GM23248 (cell line): ENCODE measurements around the gene PPP1R9B. TPM values are rescaled to one million over a fixed set of nuclear protein-coding genes. Genes with fewer than 3 reads are reported as not detected.

Experiments
- DNase-seq: peaks from one replicate; pipeline ENCODE4 v3.0.0-alpha.2; 2015
- H2AFZ ChIP-seq: fragments of 200-600 bp; sonication (generic); 2 replicates; pipeline ENCODE4 v1.6.1; 2016; ENCODE audit warnings: antibody characterized with exemption
- H3F3A ChIP-seq: fragments of 200-600 bp; sonication (generic); 2 replicates; pipeline ENCODE4 v1.6.1; 2016; ENCODE audit warnings: mild to moderate bottlenecking, antibody characterized with exemption, mixed run types; ENCODE audit not compliant: insufficient read depth
- H3K27ac ChIP-seq: fragments of 200-600 bp; sonication (generic); 2 replicates; pipeline ENCODE4 v1.5.1; 2016; ENCODE audit warnings: mild to moderate bottlenecking
- H3K27me3 ChIP-seq: fragments of 200-600 bp; sonication (generic); replicated peaks from 2 replicates; pipeline ENCODE4 v1.6.1; 2016; ENCODE audit warnings: mild to moderate bottlenecking; ENCODE audit not compliant: insufficient read depth
- H3K36me3 ChIP-seq: fragments of 200-600 bp; sonication (generic); 2 replicates; pipeline ENCODE4 v1.6.1; 2016; ENCODE audit warnings: low read depth, mild to moderate bottlenecking
- H3K4me1 ChIP-seq: fragments of 200-600 bp; sonication (generic); 2 replicates; pipeline ENCODE4 v1.6.1; 2016; ENCODE audit warnings: mild to moderate bottlenecking; ENCODE audit not compliant: insufficient read depth
- H3K4me2 ChIP-seq: fragments of 200-600 bp; sonication (generic); one replicate; pipeline ENCODE4 v1.6.1; 2016; ENCODE audit warnings: mild to moderate bottlenecking; ENCODE audit not compliant: unreplicated experiment
- H3K4me3 ChIP-seq: fragments of 200-600 bp; sonication (generic); 2 replicates; pipeline ENCODE4 v1.5.1; 2016; ENCODE audit warnings: mild to moderate bottlenecking
- H3K79me2 ChIP-seq: fragments of 200-600 bp; sonication (generic); 2 replicates; pipeline ENCODE4 v1.6.1; 2016; ENCODE audit warnings: mild to moderate bottlenecking; ENCODE audit not compliant: insufficient read depth
- H3K9ac ChIP-seq: fragments of 200-600 bp; sonication (generic); 2 replicates; pipeline ENCODE4 v1.6.1; 2016; ENCODE audit warnings: mild to moderate bottlenecking
- H3K9me2 ChIP-seq: fragments of 200-600 bp; sonication (generic); 2 replicates; pipeline ENCODE4 v1.6.1; 2016; ENCODE audit warnings: mixed run types, mild to moderate bottlenecking, moderate library complexity; ENCODE audit not compliant: insufficient read depth
- H3K9me3 ChIP-seq: fragments of 200-600 bp; sonication (generic); one replicate; pipeline ENCODE4 v1.6.1; 2017; ENCODE audit warnings: low read depth
- H4K20me1 ChIP-seq: fragments of 200-600 bp; sonication (generic); 2 replicates; pipeline ENCODE4 v1.6.0; 2016; ENCODE audit not compliant: insufficient read depth
- EZH2 ChIP-seq: fragments of 200-600 bp; sonication (generic); IDR thresholded peaks from 2 replicates; pipeline ENCODE4 v1.6.1; 2018; ENCODE audit warnings: antibody characterized with exemption, mild to moderate bottlenecking; ENCODE audit not compliant: insufficient read depth, poor library complexity, severe bottlenecking
- EZH2phosphoT487 ChIP-seq: fragments of 200-600 bp; sonication (generic); IDR thresholded peaks from 2 replicates; pipeline ENCODE4 v1.6.1; 2018; ENCODE audit warnings: antibody characterized with exemption, moderate library complexity, mild to moderate bottlenecking, low read depth; ENCODE audit not compliant: insufficient read depth
- WGBS, 2 experiments: methylation state at CpG; one replicate each; pipeline ENCODE4 v1.1.6; 2015 to 2017; ENCODE audit warnings: low lambda C conversion rate in 2 of 2, low coverage in 1 of 2; ENCODE audit errors: missing lambda C conversion rate in 2 of 2; 5-methylcytosine and 5-hydroxymethylcytosine counted together
- in situ Hi-C: fragments of 300-500 bp; cut with MboI; formaldehyde crosslinking; loops from 2 replicates; pipeline ENCODE4 v1.15.0; 2020
- polyA plus RNA-seq: library from polyadenylated mRNA; unstranded; fragments of >200 nt; fragmentation: Nextera tagmentation; extraction: Ambion mirVana; gene quantifications from 2 replicates; pipeline ENCODE4 v1.2.1, GENCODE V29; 2016
- total RNA-seq: library from RNA; depleted of rRNA; stranded (reverse); fragments of >200 nt; shearing (Covaris generic); gene quantifications from 2 replicates; pipeline ENCODE4 v1.2.3, GENCODE V29; 2014

The PPP1R9B gene
- total and polyA plus RNA-seq, 2 experiments from 2014 or later, result 2.3 to 69.4 TPM

DNA sequence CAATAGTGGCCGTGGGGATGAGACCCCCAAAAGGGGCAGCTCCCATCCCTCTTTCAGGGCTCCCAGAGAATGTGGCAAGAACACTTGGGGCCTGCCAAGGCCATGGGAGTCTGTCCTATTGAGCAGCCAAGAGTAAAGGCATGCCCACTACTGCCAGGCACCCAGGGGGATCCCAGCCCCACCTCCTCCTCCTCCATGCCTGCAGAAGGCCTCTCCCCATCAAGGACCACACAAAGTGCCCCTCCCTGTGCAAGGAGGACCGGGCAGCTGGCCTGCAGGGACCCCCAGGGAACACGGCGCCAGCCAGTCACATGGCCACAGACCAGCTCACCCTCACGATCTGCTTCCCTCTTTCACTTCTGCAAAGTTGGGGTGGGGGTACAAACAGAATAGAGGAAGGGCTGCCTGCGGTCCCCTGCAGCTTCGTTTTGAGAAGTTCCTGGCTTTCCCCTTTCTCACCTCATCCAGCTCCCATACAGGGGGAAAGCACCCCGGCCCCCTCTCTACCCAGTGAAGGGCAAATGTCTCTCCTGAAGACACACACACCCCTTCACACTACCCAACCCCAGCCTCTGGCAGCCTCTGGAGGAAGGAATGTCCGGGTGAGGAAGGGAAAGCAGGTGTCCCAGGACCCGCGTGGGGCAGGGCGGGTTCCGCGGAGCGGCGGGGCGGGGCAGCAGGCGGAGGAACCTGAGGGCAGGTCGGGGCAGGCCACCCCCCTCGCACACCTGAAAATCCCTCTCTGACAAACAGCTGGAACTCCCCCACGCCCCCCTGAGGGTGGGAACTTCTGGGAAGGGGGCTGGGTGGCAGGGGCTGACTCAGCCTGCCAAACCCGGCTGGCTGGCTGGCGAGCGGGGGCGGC, 2.0 kb downstream of the PPP1R9B start:
- Histone ChIP-seq H3K4me2 (peak overlapping the region; percentile 81), H3K27me3 (no peaks in the 10 kb centered on the region), H3K79me2 (peaks cover 72% of the 10 kb centered on the region), H3K4me3 (peak overlapping the region; percentile 83), H3K9ac (peak overlapping the region; percentile 98), H3K9me2 (no peaks in the 10 kb centered on the region), H3K27ac (peak overlapping the region; percentile 76), H3K4me1 (peaks cover 34% of the 10 kb centered on the region), H3K9me3 (no peaks in the 10 kb centered on the region), H4K20me1 (peaks cover 4% of the 10 kb centered on the region; the same call in 1 of the 2 replicates), H2AFZ (no peak overlapping the region), H3F3A (peaks cover 5% of the 10 kb centered on the region; the same call in 1 of the 2 replicates), H3K36me3 (peaks cover 6% of the 10 kb centered on the region; the same call in 1 of the 2 replicates)
- in situ Hi-C loops, result no loop called here
- peak; percentile 70 for DNase-seq
- no peak for TF ChIP-seq EZH2phosphoT487
- 0 to 1% methylated on average over 10 to 21 of the region's 25 CpGs for WGBS, 2 experiments

DNA sequence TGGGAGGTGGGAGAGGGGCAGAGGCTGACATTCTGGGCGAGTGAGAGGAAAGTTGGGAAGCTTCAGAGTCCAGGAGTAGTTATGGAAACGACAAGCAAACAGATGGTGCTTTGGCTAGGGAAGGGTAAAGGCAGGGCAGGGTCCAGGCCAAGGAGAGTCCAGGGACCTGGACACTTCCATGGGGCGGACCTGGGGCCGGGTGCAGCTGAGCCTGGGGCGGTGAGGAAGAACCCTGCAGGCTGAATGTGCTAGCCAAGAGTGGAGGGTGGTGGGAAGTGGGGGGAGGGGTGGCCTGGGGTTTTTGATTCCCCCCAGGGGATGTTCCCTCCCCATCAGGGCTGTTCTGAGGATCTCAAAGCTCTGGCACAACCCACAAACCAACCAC, 2.6 kb downstream of the PPP1R9B start:
- H3K4me1 ChIP-seq, result peaks cover 34% of the 10 kb centered on the region
- no peaks in the 10 kb centered on the region for H3K27me3 ChIP-seq
- peaks cover 7% of the 10 kb centered on the region; the same call in 1 of the 2 replicates for H3K36me3 ChIP-seq
- WGBS, 2 experiments, result 3 to 13% methylated on average over 5 of the region's 5 CpGs
- peak overlapping the region; percentile 83 for H3K4me3 ChIP-seq
- peaks cover 4% of the 10 kb centered on the region; the same call in 1 of the 2 replicates for H4K20me1 ChIP-seq
- no peak overlapping the region for H2AFZ ChIP-seq
- in situ Hi-C loops, result no loop called here
- no peaks in the 10 kb centered on the region for H3F3A ChIP-seq
- H3K9me2 ChIP-seq, result no peaks in the 10 kb centered on the region
- H3K9me3 ChIP-seq, result no peaks in the 10 kb centered on the region
- peak overlapping the region; percentile 81 for H3K4me2 ChIP-seq
- H3K9ac ChIP-seq, result peak overlapping the region; percentile 98
- no peak for TF ChIP-seq EZH2phosphoT487
- no peak for TF ChIP-seq EZH2
- peak overlapping the region; percentile 76 for H3K27ac ChIP-seq
- peak; percentile 66 for DNase-seq
- peaks cover 77% of the 10 kb centered on the region for H3K79me2 ChIP-seq

DNA sequence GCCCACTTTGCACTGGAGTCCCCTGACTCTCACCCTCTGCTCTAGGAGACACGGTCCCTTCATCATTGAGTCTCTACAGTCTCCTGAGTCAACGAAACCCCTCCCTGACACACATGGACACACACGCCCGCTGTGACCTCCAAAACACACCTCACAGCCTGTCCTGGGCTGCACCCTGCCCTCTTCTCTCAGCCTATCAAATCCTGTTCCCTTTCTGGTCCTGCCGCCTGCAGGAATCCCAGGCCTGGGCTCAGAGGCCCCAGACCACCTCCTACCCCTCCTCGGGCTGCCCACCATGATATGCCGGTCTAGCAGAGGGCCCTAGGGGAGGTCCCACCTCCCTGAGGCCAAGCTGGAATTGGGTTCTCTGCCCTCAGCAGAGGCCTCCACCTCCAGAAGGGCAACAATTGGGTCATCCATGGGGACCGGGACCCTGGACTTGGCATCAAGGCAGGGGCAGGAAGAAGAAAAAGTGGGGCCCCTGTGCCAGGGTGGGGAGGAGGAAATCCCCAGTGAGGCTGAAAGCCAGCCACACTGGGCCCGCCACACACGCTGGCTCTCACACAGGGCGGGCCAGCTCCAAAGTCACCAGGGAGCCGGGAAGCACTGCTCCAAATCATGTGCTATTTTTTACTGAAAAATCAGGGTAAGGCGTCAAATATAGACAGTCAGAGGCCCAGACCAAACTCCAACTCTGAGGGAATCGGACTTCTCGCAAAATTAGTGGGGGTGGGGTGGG, 3.4 kb downstream of the PPP1R9B start:
- Histone ChIP-seq H3K9me3 (no peaks in the 10 kb centered on the region), H3K36me3 (peaks cover 7% of the 10 kb centered on the region; the same call in 1 of the 2 replicates), H3K9ac (peak overlapping the region; percentile 98), H3K9me2 (no peaks in the 10 kb centered on the region), H3K27me3 (no peaks in the 10 kb centered on the region), H3K79me2 (peaks cover 84% of the 10 kb centered on the region), H4K20me1 (peaks cover 4% of the 10 kb centered on the region; the same call in 1 of the 2 replicates), H3K4me3 (peak overlapping the region; percentile 83), H3K4me2 (peak overlapping the region; percentile 81), H3F3A (no peaks in the 10 kb centered on the region), H2AFZ (no peak overlapping the region), H3K4me1 (peaks cover 27% of the 10 kb centered on the region), H3K27ac (peak overlapping the region; percentile 76)
- 14 to 16% methylated on average over 15 of the region's 15 CpGs for WGBS, 2 experiments
- no peak for TF ChIP-seq EZH2phosphoT487
- TF ChIP-seq EZH2, result no peak
- in situ Hi-C loops, result no loop called here
- peak; percentile 61 for DNase-seq

DNA sequence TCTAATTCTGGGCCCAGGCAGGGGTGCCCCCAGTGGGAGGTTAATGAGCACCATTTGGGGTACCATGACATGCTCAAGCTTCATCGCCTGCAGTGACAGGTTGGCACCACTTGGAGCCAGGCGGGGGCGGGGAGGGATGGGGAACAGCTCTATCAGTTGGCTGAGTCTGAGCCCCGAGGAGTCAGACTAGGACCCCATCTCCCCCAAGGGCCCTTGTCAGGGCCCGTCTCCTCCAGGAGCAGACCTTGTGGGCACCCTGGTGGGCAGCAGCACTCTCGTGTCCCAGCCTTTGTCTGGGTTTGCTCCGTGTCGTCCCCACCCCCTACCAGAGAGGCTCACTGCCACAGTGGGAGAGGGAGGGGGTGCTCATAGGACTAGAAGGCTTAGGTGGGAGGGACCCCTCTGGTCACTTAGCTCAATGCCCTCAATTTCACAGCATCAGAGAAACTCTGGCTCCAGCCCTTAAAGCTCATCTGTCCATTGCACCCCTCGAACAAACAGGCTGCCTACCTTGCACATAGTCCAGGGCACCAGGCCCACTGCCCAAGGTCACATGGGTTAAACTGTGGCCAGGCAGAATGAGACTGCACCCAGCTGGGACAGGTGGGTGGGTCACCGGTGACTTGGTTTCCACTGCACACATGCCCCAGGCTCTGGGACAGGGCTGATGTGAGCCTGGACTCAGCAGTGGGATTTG, 4.1 kb downstream of the PPP1R9B start:
- Histone ChIP-seq H3K79me2 (peaks cover 90% of the 10 kb centered on the region), H3F3A (no peaks in the 10 kb centered on the region), H2AFZ (no peak overlapping the region), H3K4me3 (peak overlapping the region; percentile 83), H3K27me3 (no peaks in the 10 kb centered on the region), H3K4me2 (peak overlapping the region; percentile 81), H3K9me2 (no peaks in the 10 kb centered on the region), H4K20me1 (peaks cover 4% of the 10 kb centered on the region; the same call in 1 of the 2 replicates), H3K36me3 (peaks cover 7% of the 10 kb centered on the region; the same call in 1 of the 2 replicates), H3K9ac (peak overlapping the region; percentile 98), H3K4me1 (peaks cover 27% of the 10 kb centered on the region), H3K9me3 (no peaks in the 10 kb centered on the region), H3K27ac (peak overlapping the region; percentile 8; the same call in 1 of the 2 replicates)
- no peak for TF ChIP-seq EZH2phosphoT487
- TF ChIP-seq EZH2, result no peak
- in situ Hi-C loops, result no loop called here
- DNase-seq, result no peak
- whole genome bisulfite sequencing, 2 experiments, result 49 to 58% methylated on average over 10 of the region's 10 CpGs
